ENCODE results near the gene MYO5B.

The MYO5B gene

GRCh38 chr18:49875155-49875554 is 319.8 kb downstream of the MYO5B start:
- no peak for DNase-seq

- no peak for DNase-seq
Measured at GRCh38 chr18:49874238-49874637, 320.7 kb downstream of the MYO5B start.

- DNase-seq: no peak
Measured at GRCh38 chr18:49869354-49869753, 325.6 kb downstream of the MYO5B start.

GRCh38 chr18:49866680-49867079 is 328.3 kb downstream of the MYO5B start:
- DNase-seq: no peak

- DNase-seq: peak; percentile 39
Measured at GRCh38 chr18:49865401-49865800, 329.5 kb downstream of the MYO5B start.

GRCh38 chr18:49863769-49864621 is 331.0 kb downstream of the MYO5B start:
- no peak for DNase-seq

- DNase-seq: no peak
Measured at GRCh38 chr18:49862656-49863385, 332.1 kb downstream of the MYO5B start.

- DNase-seq: peak; percentile 36
Measured at GRCh38 chr18:49861659-49862058, 333.3 kb downstream of the MYO5B start.

- DNase-seq: no peak
Measured at GRCh38 chr18:49859725-49860124, 335.2 kb downstream of the MYO5B start.

- no peak for DNase-seq
Measured at GRCh38 chr18:49859021-49859359, 336.0 kb downstream of the MYO5B start.

GRCh38 chr18:49858309-49859020 is 336.5 kb downstream of the MYO5B start:
- DNase-seq: peak; percentile 91

- no peak for DNase-seq
Measured at GRCh38 chr18:49857708-49858107, 337.2 kb downstream of the MYO5B start.

- DNase-seq: no peak
Measured at GRCh38 chr18:49856496-49856895, 338.5 kb downstream of the MYO5B start.

GRCh38 chr18:49855711-49856415 is 339.1 kb downstream of the MYO5B start:
- no peak for DNase-seq

GRCh38 chr18:49854681-49855080 is 340.3 kb downstream of the MYO5B start:
- no peak for DNase-seq

- DNase-seq: no peak
Measured at GRCh38 chr18:49853436-49853835, 341.5 kb downstream of the MYO5B start.

GRCh38 chr18:49853011-49853410 is 341.9 kb downstream of the MYO5B start:
- DNase-seq: no peak

- peak; percentile 46 for DNase-seq
Measured at GRCh38 chr18:49851624-49852023, 343.3 kb downstream of the MYO5B start.

GRCh38 chr18:49850636-49851035 is 344.3 kb downstream of the MYO5B start:
- no peak for DNase-seq

GRCh38 chr18:49849331-49850217 is 345.4 kb downstream of the MYO5B start:
- DNase-seq: peak; percentile 100

GRCh38 chr18:49848115-49848514 is 346.8 kb downstream of the MYO5B start:
- DNase-seq: peak; percentile 40

GRCh38 chr18:49847524-49847923 is 347.4 kb downstream of the MYO5B start:
- DNase-seq: peak; percentile 40
